H9 (cell line): ENCODE measurements around the gene FCSK. TPM values are rescaled to one million over a fixed set of nuclear protein-coding genes. Genes with fewer than 3 reads are reported as not detected.

Experiments
- DNase-seq: peaks from one replicate; pipeline ENCODE4 v3.0.0-alpha.2; 2017
- H2AFZ ChIP-seq: one replicate; pipeline ENCODE4 v1.6.1; 2013; ENCODE audit warnings: mild to moderate bottlenecking, low read length, control low read depth, moderate library complexity
- H2AK5ac ChIP-seq: 2 replicates; pipeline ENCODE4 v1.6.1; 2013; ENCODE audit warnings: low read length, control low read depth, mixed read lengths; ENCODE audit not compliant: insufficient read length
- H2BK120ac ChIP-seq: one replicate; pipeline ENCODE4 v1.6.1; 2013; ENCODE audit warnings: low read depth, mild to moderate bottlenecking, low read length, control low read depth, inconsistent platforms; ENCODE audit not compliant: poor library complexity, severe bottlenecking
- H2BK12ac ChIP-seq: 2 replicates; pipeline ENCODE4 v1.6.1; 2013; ENCODE audit warnings: low read length, control low read depth, mixed read lengths, low read depth; ENCODE audit not compliant: insufficient read length
- H2BK15ac ChIP-seq: 2 replicates; pipeline ENCODE4 v1.6.1; 2013; ENCODE audit warnings: low read depth, low read length, control low read depth
- H2BK20ac ChIP-seq: one replicate; pipeline ENCODE4 v1.6.1; 2013; ENCODE audit warnings: low read depth, mild to moderate bottlenecking, low read length, control low read depth, inconsistent platforms; ENCODE audit not compliant: poor library complexity, severe bottlenecking
- H2BK5ac ChIP-seq: 2 replicates; pipeline ENCODE4 v1.6.1; 2013; ENCODE audit warnings: low read length, control low read depth, mixed read lengths; ENCODE audit not compliant: insufficient read length
- H3K14ac ChIP-seq: 2 replicates; pipeline ENCODE4 v1.6.1; 2013; ENCODE audit warnings: low read length, control low read depth; ENCODE audit not compliant: insufficient read depth
- H3K18ac ChIP-seq: 2 replicates; pipeline ENCODE4 v1.6.1; 2013; ENCODE audit warnings: low read depth, mild to moderate bottlenecking, mixed read lengths, low read length, control low read depth; ENCODE audit not compliant: insufficient read length
- H3K23ac ChIP-seq: 2 replicates; pipeline ENCODE4 v1.6.1; 2013; ENCODE audit warnings: low read length, control low read depth, mixed read lengths, low read depth; ENCODE audit not compliant: insufficient read length
- H3K23me2 ChIP-seq: 2 replicates; pipeline ENCODE4 v1.6.1; 2013; ENCODE audit warnings: low read depth, mild to moderate bottlenecking, mixed read lengths, low read length, control low read depth; ENCODE audit not compliant: insufficient read length, poor library complexity, severe bottlenecking
- H3K27ac ChIP-seq: 2 replicates; pipeline ENCODE4 v1.5.1; 2013; ENCODE audit warnings: low read length, control low read depth, mixed read lengths, low read depth; ENCODE audit not compliant: insufficient read length
- H3K27me3 ChIP-seq: 2 replicates; pipeline ENCODE4 v1.6.1; 2013; ENCODE audit warnings: low read length, control low read depth, inconsistent platforms; ENCODE audit not compliant: insufficient read depth
- H3K4ac ChIP-seq: 2 replicates; pipeline ENCODE4 v1.6.1; 2013; ENCODE audit warnings: low read depth, mild to moderate bottlenecking, control low read depth, inconsistent platforms, low read length, moderate library complexity
- H3K4me1 ChIP-seq: 2 replicates; pipeline ENCODE4 v1.6.1; 2013; ENCODE audit warnings: low read length, control low read depth, inconsistent platforms; ENCODE audit not compliant: insufficient read depth
- H3K4me2 ChIP-seq: 2 replicates; pipeline ENCODE4 v1.6.1; 2013; ENCODE audit warnings: low read length, control low read depth, mixed read lengths; ENCODE audit not compliant: insufficient read length, insufficient read depth
- H3K56ac ChIP-seq: 2 replicates; pipeline ENCODE4 v1.6.1; 2013; ENCODE audit warnings: low read depth, mild to moderate bottlenecking, mixed read lengths, low read length, control low read depth; ENCODE audit not compliant: insufficient read length
- H3K79me1 ChIP-seq: 2 replicates; pipeline ENCODE4 v1.6.1; 2013; ENCODE audit warnings: low read depth, mild to moderate bottlenecking, moderate library complexity, low read length, control low read depth, inconsistent platforms; ENCODE audit not compliant: insufficient read depth, poor library complexity, severe bottlenecking
- H3K79me2 ChIP-seq: 2 replicates; pipeline ENCODE4 v1.6.1; 2013; ENCODE audit warnings: low read length, control low read depth, inconsistent platforms; ENCODE audit not compliant: insufficient read depth
- H3K9ac ChIP-seq: 2 replicates; pipeline ENCODE4 v1.6.1; 2013; ENCODE audit warnings: low read length, control low read depth, mixed read lengths; ENCODE audit not compliant: insufficient read length; ENCODE audit errors: extremely low read depth
- H3K9me3 ChIP-seq: one replicate; pipeline ENCODE4 v1.6.1; 2013; ENCODE audit warnings: low read depth, low read length, inconsistent platforms; ENCODE audit not compliant: control insufficient read depth
- H3T11ph ChIP-seq: one replicate; pipeline ENCODE4 v1.6.1; 2013; ENCODE audit warnings: mild to moderate bottlenecking, low read length, control low read depth, inconsistent platforms
- H4K20me1 ChIP-seq: one replicate; pipeline ENCODE4 v1.6.1; 2013; ENCODE audit not compliant: control insufficient read depth, insufficient read length, insufficient read depth
- H4K5ac ChIP-seq: 2 replicates; pipeline ENCODE4 v1.6.1; 2013; ENCODE audit warnings: low read depth, mild to moderate bottlenecking, mixed read lengths, low read length, control low read depth; ENCODE audit not compliant: insufficient read length
- H4K8ac ChIP-seq: replicated peaks from 2 replicates; pipeline ENCODE4 v1.6.1; 2013; ENCODE audit warnings: low read length, control low read depth, mixed read lengths, low read depth; ENCODE audit not compliant: insufficient read length
- H4K91ac ChIP-seq: 2 replicates; pipeline ENCODE4 v1.6.1; 2013; ENCODE audit warnings: low read depth, mild to moderate bottlenecking, moderate library complexity, mixed read lengths, low read length, control low read depth; ENCODE audit not compliant: insufficient read length
- H3K27ac Mint-ChIP-seq, 3 experiments: 2 replicates in 2 of 3; 3 replicates in 1 of 3; pipeline ENCODE4 v1.8.0; 2020 to 2021; ENCODE audit warnings: mixed read lengths in 3 of 3, mild to moderate bottlenecking in 1 of 3, moderate library complexity in 1 of 3
- H3K27me3 Mint-ChIP-seq: 2 replicates; pipeline ENCODE4 v1.8.0; 2021; ENCODE audit warnings: low read depth, mild to moderate bottlenecking, moderate library complexity, mixed read lengths
- H3K36me3 Mint-ChIP-seq, 3 experiments: 2 replicates in 2 of 3; 3 replicates in 1 of 3; pipeline ENCODE4 v1.8.0; 2020 to 2021; ENCODE audit warnings: low read depth in 3 of 3, mixed read lengths in 3 of 3; ENCODE audit not compliant: insufficient read depth in 1 of 3
- H3K4me1 Mint-ChIP-seq, 2 experiments: 2 replicates each; pipeline ENCODE4 v1.8.0; 2020; ENCODE audit warnings: mixed read lengths in 2 of 2
- H3K4me3 Mint-ChIP-seq, 2 experiments: 2 replicates in 1 of 2; 3 replicates in 1 of 2; pipeline ENCODE4 v1.8.0; 2020 to 2021; ENCODE audit warnings: mild to moderate bottlenecking in 2 of 2, mixed read lengths in 2 of 2, moderate library complexity in 1 of 2
- H3K9me3 Mint-ChIP-seq, 2 experiments: 2 replicates in 1 of 2; 3 replicates in 1 of 2; pipeline ENCODE4 v1.8.0; 2020; ENCODE audit warnings: mild to moderate bottlenecking in 2 of 2, mixed read lengths in 2 of 2, moderate library complexity in 1 of 2
- CTCF ChIP-seq: fragments of 200-600 bp; sonication (generic); conservative IDR thresholded peaks from 3 replicates; pipeline ENCODE4 v1.8.0; 2021; ENCODE audit warnings: antibody characterized with exemption, mild to moderate bottlenecking
- WGBS: extraction: QIAGEN DNeasy Blood & Tissue Kit; methylation state at CpG from one replicate; pipeline ENCODE4 v1.1.7; 2013; ENCODE audit warnings: missing lambda C conversion rate, low lambda C conversion rate, mixed read lengths; ENCODE audit not compliant: insufficient read length; ENCODE audit errors: extremely low coverage; 5-methylcytosine and 5-hydroxymethylcytosine counted together
- total RNA-seq: library from RNA; stranded (reverse); gene quantifications from 2 replicates; pipeline ENCODE4 v1.2.1, GENCODE V29; 2021

FCSK gene
- total RNA-seq, 1 experiment from 2014 or later = 6.5 TPM

GRCh38 chr16:70473446-70474319 lies 19.3 kb downstream of the FCSK start:
- no peak overlapping the region for H3K4ac ChIP-seq
- no peak overlapping the region for H3K9ac ChIP-seq
- H3K27ac Mint-ChIP-seq = peak overlapping the region in 2 of 3 experiments; percentile 47 to 77; a peak in 2 of 7 replicates
- H2AFZ ChIP-seq = no peak overlapping the region
- no peaks in the 10 kb centered on the region; the same call in 1 of the 2 replicates for H3K4me1 ChIP-seq
- H3K14ac ChIP-seq = no peak overlapping the region
- no peak overlapping the region for H3K56ac ChIP-seq
- H3K27ac ChIP-seq = no peak overlapping the region
- peaks cover 3% of the 10 kb centered on the region for H4K20me1 ChIP-seq
- H3K23me2 ChIP-seq = no peaks in the 10 kb centered on the region
- H3K9me3 Mint-ChIP-seq = no peaks in the 10 kb centered on the region
- no peak for DNase-seq
- H2BK15ac ChIP-seq = no peak overlapping the region
- no peak overlapping the region for H3T11ph ChIP-seq
- H3K9me3 ChIP-seq = no peaks in the 10 kb centered on the region
- no CpG with 5 or more reads among the region's 21 CpGs for WGBS
- no peak overlapping the region for H2BK20ac ChIP-seq
- no peak overlapping the region; a peak in 1 of 5 replicates for H3K4me3 Mint-ChIP-seq
- no peak overlapping the region for H4K8ac ChIP-seq
- no peaks in the 10 kb centered on the region for H3K27me3 ChIP-seq
- no peak overlapping the region for H2BK5ac ChIP-seq
- TF ChIP-seq CTCF = no peak
- no peak overlapping the region for H3K18ac ChIP-seq
- no peak overlapping the region for H3K4me2 ChIP-seq
- no peak overlapping the region for H4K5ac ChIP-seq
- no peak overlapping the region for H2BK120ac ChIP-seq
- no peak overlapping the region for H2BK12ac ChIP-seq
- H3K4me1 Mint-ChIP-seq = peaks cover 6 to 7% of the 10 kb centered on the region in 2 experiments
- no peak overlapping the region for H3K23ac ChIP-seq
- no peaks in the 10 kb centered on the region; a peak in 1 of 7 replicates for H3K36me3 Mint-ChIP-seq
- H4K91ac ChIP-seq = no peak overlapping the region
- H3K27me3 Mint-ChIP-seq = no peaks in the 10 kb centered on the region
- H2AK5ac ChIP-seq = no peak overlapping the region
- no peaks in the 10 kb centered on the region for H3K79me1 ChIP-seq
- H3K79me2 ChIP-seq = no peaks in the 10 kb centered on the region
